HEK293 (cell line): ENCODE measurements around the gene RNF223.

Source experiments
- CTCF ChIA-PET: fragments of 350-600 bp; formaldehyde crosslinking; extraction: SDS; loops from one replicate; lab custom pipeline; 2021; ENCODE audit warnings: antibody characterized with exemption; lab: Yijun Ruan, JAX
- POLR2A ChIA-PET: fragments of 300-600 bp; formaldehyde crosslinking; extraction: SDS; loops from one replicate; lab custom pipeline; 2020; ENCODE audit warnings: antibody characterized with exemption, inconsistent platforms; lab: Yijun Ruan, JAX
- H3K27ac ChIP-seq: fragments of 200-500 bp; sonication (Bioruptor generic); 2 replicates; pipeline ENCODE4 v1.5.1; 2014; ENCODE audit warnings: low read depth, low read length, control low read depth, inconsistent platforms; ENCODE audit errors: extremely low read depth
- H3K36me3 ChIP-seq, 2 experiments: fragments of 200-500 bp in 1 of 2; sonication (Bioruptor generic) in 1 of 2; 1 replicate in 1 of 2; 2 replicates in 1 of 2; pipeline ENCODE4 v1.5.1; 2014 to 2017; ENCODE audit warnings: inconsistent platforms in 2 of 2, low read length in 2 of 2; ENCODE audit not compliant: control insufficient read depth in 2 of 2, insufficient read depth in 1 of 2
- H3K4me1 ChIP-seq: fragments of 200-500 bp; sonication (Bioruptor generic); 2 replicates; pipeline ENCODE4 v1.5.1; 2014; ENCODE audit warnings: mild to moderate bottlenecking, low read length, inconsistent platforms; ENCODE audit not compliant: control insufficient read depth, insufficient read depth
- H3K4me3 ChIP-seq: 2 replicates; pipeline ENCODE4 v1.5.1; 2011; ENCODE audit warnings: low read depth, mild to moderate bottlenecking, control low read depth, low read length, moderate library complexity
- H3K9me3 ChIP-seq: fragments of 200-500 bp; sonication (Bioruptor generic); 2 replicates; pipeline ENCODE4 v1.5.1; 2014; ENCODE audit warnings: low read depth, low read length, inconsistent platforms; ENCODE audit not compliant: control insufficient read depth, insufficient read depth
- ATF2 ChIP-seq: fragments of 450-650 bp; formaldehyde crosslinking; IDR thresholded peaks from 2 replicates; pipeline ENCODE4 v1.5.1; 2016; ENCODE audit warnings: missing biosample characterization, missing genetic modification characterization, low read depth
- BCL11A ChIP-seq: fragments of 450-650 bp; formaldehyde crosslinking; IDR thresholded peaks from 2 replicates; pipeline ENCODE4 v1.5.1; 2016; ENCODE audit warnings: low read depth, missing biosample characterization, missing genetic modification characterization
- BCL11B ChIP-seq: fragments of 450-650 bp; formaldehyde crosslinking; IDR thresholded peaks from 2 replicates; pipeline ENCODE4 v1.5.1; 2016; ENCODE audit warnings: low read depth, missing biosample characterization, missing genetic modification characterization
- GLIS1 ChIP-seq: fragments of 450-650 bp; formaldehyde crosslinking; IDR thresholded peaks from 2 replicates; pipeline ENCODE4 v1.5.1; 2016; ENCODE audit warnings: missing biosample characterization, missing genetic modification characterization
- GLIS2 ChIP-seq: fragments of 450-650 bp; formaldehyde crosslinking; IDR thresholded peaks from 2 replicates; pipeline ENCODE4 v1.5.1; 2016; ENCODE audit warnings: missing biosample characterization, missing genetic modification characterization
- OVOL3 ChIP-seq: fragments of 450-650 bp; formaldehyde crosslinking; IDR thresholded peaks from 2 replicates; pipeline ENCODE4 v1.5.1; 2016; ENCODE audit warnings: missing biosample characterization, missing genetic modification characterization
- REST ChIP-seq: fragments of 450-650 bp; formaldehyde crosslinking; IDR thresholded peaks from 2 replicates; pipeline ENCODE4 v1.5.1; 2016; ENCODE audit warnings: missing biosample characterization, missing genetic modification characterization
- SCRT2 ChIP-seq: fragments of 450-650 bp; formaldehyde crosslinking; IDR thresholded peaks from 2 replicates; pipeline ENCODE4 v1.5.1; 2016; ENCODE audit warnings: missing biosample characterization, missing genetic modification characterization
- ZNF214 ChIP-seq: fragments of 450-650 bp; formaldehyde crosslinking; IDR thresholded peaks from 2 replicates; pipeline ENCODE4 v1.5.1; 2017; ENCODE audit warnings: missing biosample characterization, mild to moderate bottlenecking, missing genetic modification characterization, borderline replicate concordance
- ZNF292 ChIP-seq: fragments of 450-650 bp; formaldehyde crosslinking; IDR thresholded peaks from 2 replicates; pipeline ENCODE4 v1.5.1; 2016; ENCODE audit warnings: low read depth, missing biosample characterization, missing genetic modification characterization, borderline replicate concordance
- ZNF48 ChIP-seq: fragments of 450-650 bp; formaldehyde crosslinking; IDR thresholded peaks from 2 replicates; pipeline ENCODE4 v1.5.1; 2016; ENCODE audit warnings: missing biosample characterization, missing genetic modification characterization
- ZNF510 ChIP-seq: fragments of 450-650 bp; formaldehyde crosslinking; IDR thresholded peaks from 2 replicates; pipeline ENCODE4 v1.5.1; 2018; ENCODE audit warnings: mild to moderate bottlenecking, missing genetic modification characterization, missing biosample characterization; ENCODE audit not compliant: insufficient replicate concordance
- ZNF549 ChIP-seq: fragments of 450-650 bp; IDR thresholded peaks from 2 replicates; pipeline ENCODE4 v1.5.1; 2018; ENCODE audit warnings: missing biosample characterization, missing genetic modification characterization, mild to moderate bottlenecking, inconsistent platforms, moderate library complexity
- ZNF558 ChIP-seq: fragments of 450-650 bp; formaldehyde crosslinking; IDR thresholded peaks from 2 replicates; pipeline ENCODE4 v1.5.1; 2016; ENCODE audit warnings: missing biosample characterization, missing genetic modification characterization
- ZNF561 ChIP-seq: fragments of 450-650 bp; IDR thresholded peaks from 2 replicates; pipeline ENCODE4 v1.5.1; 2018; ENCODE audit warnings: missing biosample characterization, missing genetic modification characterization, borderline replicate concordance
- ZNF571 ChIP-seq: fragments of 450-650 bp; formaldehyde crosslinking; IDR thresholded peaks from 2 replicates; pipeline ENCODE4 v1.5.0; 2017; ENCODE audit warnings: missing biosample characterization, missing genetic modification characterization
- ZNF76 ChIP-seq: fragments of 450-650 bp; formaldehyde crosslinking; IDR thresholded peaks from 2 replicates; pipeline ENCODE4; 2016; ENCODE audit warnings: low read depth, missing biosample characterization, missing genetic modification characterization, borderline replicate concordance
- ZNF777 ChIP-seq: fragments of 450-650 bp; formaldehyde crosslinking; IDR thresholded peaks from 2 replicates; pipeline ENCODE4 v1.5.1; 2017; ENCODE audit warnings: missing biosample characterization, missing genetic modification characterization, borderline replicate concordance

RNF223 gene

DNA sequence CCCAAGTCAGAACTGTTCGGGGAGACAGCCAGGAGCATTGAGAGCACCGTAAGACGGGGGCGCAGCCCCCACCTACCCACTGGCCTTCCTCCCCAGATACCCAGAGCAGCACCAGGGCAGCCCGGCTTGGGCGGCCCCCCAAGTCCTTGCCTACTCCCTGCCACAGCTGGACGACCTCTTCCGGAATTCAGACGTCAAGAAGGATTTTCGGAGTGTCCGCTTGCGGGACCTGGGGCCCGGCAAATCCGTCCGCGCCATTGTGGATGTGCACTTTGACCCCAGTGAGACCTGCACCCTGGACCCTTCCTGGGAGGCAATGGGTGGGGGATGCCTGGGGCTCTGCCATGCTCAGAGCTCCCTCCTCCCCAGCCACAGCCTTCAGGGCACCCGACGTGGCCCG lies 26.7 kb downstream of the RNF223 start:
- H3K9me3 ChIP-seq: no peaks in the 10 kb centered on the region
- POLR2A ChIA-PET: no interaction called here
- TF ChIP-seq BCL11B (tag by site-specific recombination): 0 out of 2 replicates have a peak, but pooled peaks have one; percentile 29
- no peak for TF ChIP-seq ATF2 (tag by site-specific recombination)
- TF ChIP-seq GLIS1 (tag by site-specific recombination): 0 out of 2 replicates have a peak, but pooled peaks have one; percentile 11
- TF ChIP-seq ZNF48 (tag by site-specific recombination): no peak
- TF ChIP-seq, all 188 proteins: peak for 2
- Histone ChIP-seq H3K4me3 (no peak overlapping the region), H3K36me3 (peaks cover 0 to 81% of the 10 kb centered on the region in 2 experiments; a peak in 1 of 3 replicates), H3K27ac (no peak overlapping the region), H3K4me1 (no peaks in the 10 kb centered on the region)
- CTCF ChIA-PET: interaction anchor here (0.7 kb wide), 1 partner anchor 22 kb away, joined by 3 read pairs; no protein-coding TSS in a partner anchor

GRCh38 chr1:1046767-1047166 lies 27.3 kb downstream of the RNF223 start:
- Histone ChIP-seq H3K4me1 (no peaks in the 10 kb centered on the region), H3K36me3 (peaks cover 0 to 81% of the 10 kb centered on the region in 2 experiments; a peak in 1 of 3 replicates), H3K27ac (no peak overlapping the region), H3K9me3 (no peaks in the 10 kb centered on the region), H3K4me3 (no peak overlapping the region)
- ChIA-PET CTCF (no interaction called here), POLR2A (no interaction called here)
- TF ChIP-seq BCL11A (tag by site-specific recombination) (0 out of 2 replicates have a peak, but pooled peaks have one; percentile 14), SCRT2 (tag by site-specific recombination) (peak; percentile 48; the same call in 1 of the 2 replicates), ZNF214 (tag by site-specific recombination) (no peak)

DNA sequence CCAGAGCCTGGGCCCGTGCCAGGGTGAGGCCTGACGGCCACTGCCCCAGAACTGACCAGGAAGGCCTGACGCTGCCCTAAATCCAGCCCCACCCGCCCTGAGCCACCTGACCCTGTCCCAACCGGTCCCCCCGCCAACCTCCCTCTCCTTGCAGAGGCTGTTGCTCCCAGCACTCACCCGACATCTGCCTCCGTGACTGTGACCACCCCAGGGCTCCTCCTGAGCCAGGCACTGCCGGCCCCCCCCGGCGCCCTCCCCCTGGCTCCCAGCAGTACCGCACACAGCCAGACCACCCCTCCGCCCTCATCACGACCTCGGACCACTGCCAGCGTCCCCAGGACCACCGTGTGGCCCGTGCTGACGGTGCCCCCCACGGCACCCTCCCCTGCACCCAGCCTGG lies 27.9 kb downstream of the RNF223 start:
- Histone ChIP-seq H3K36me3 (peaks cover 0 to 77% of the 10 kb centered on the region in 2 experiments; a peak in 1 of 3 replicates), H3K4me1 (no peaks in the 10 kb centered on the region), H3K27ac (no peak overlapping the region), H3K9me3 (no peaks in the 10 kb centered on the region), H3K4me3 (no peak overlapping the region)
- TF ChIP-seq ZNF571 (tag by site-specific recombination): no peak
- no peak for TF ChIP-seq ZNF549 (tag by site-specific recombination)
- TF ChIP-seq REST: no peak
- no peak for TF ChIP-seq ZNF558 (tag by site-specific recombination)
- TF ChIP-seq GLIS2: peak; percentile 24; the same call in 1 of the 2 replicates
- ChIA-PET POLR2A (no interaction called here), CTCF (no interaction called here)

- no peaks in the 10 kb centered on the region for H3K9me3 ChIP-seq
- POLR2A ChIA-PET: no interaction called here
- H3K36me3 ChIP-seq: peaks cover 0 to 68% of the 10 kb centered on the region in 2 experiments; a peak in 1 of 3 replicates
- no peaks in the 10 kb centered on the region for H3K4me1 ChIP-seq
- TF ChIP-seq ZNF777 (no peak), OVOL3 (no peak), ZNF561 (no peak), ZNF292 (tag by site-specific recombination) (no peak), ZNF76 (tag by site-specific recombination) (no peak), ZNF510 (tag by site-specific recombination) (no peak), BCL11B (tag by site-specific recombination) (peak; percentile 82; the same call in 1 of the 2 replicates)
- CTCF ChIA-PET: no interaction called here
- no peak overlapping the region for H3K4me3 ChIP-seq
- H3K27ac ChIP-seq: no peak overlapping the region
Measured at GRCh38 chr1:1045129-1045528, 29.0 kb downstream of the RNF223 start.
